ENCODE measurements around the gene LSM14B. TPM values are rescaled to one million over a fixed set of nuclear protein-coding genes. Genes with fewer than 3 reads are reported as not detected.

Gene LSM14B
- total RNA-seq, 1 experiment from 2014 or later, result 51.3 TPM

GRCh38 chr20:62119591-62120364 lies 2.5 kb upstream of the LSM14B start (continued):
- TF ChIP-seq CTCF (IDR thresholded peaks at IDR 0.05 in 2 of 3, conservative IDR thresholded peaks at IDR 0.05 in 1 of 3; ENCODE audit: borderline replicate concordance in 1 of 3, insufficient read depth in 1 of 3, low read depth in 2 of 3, low read length in 2 of 3) (no peak), TCF7L2 (IDR thresholded peaks at IDR 0.05; ENCODE audit: borderline replicate concordance, extremely low read depth, insufficient read depth, insufficient read length) (no peak)

DNA sequence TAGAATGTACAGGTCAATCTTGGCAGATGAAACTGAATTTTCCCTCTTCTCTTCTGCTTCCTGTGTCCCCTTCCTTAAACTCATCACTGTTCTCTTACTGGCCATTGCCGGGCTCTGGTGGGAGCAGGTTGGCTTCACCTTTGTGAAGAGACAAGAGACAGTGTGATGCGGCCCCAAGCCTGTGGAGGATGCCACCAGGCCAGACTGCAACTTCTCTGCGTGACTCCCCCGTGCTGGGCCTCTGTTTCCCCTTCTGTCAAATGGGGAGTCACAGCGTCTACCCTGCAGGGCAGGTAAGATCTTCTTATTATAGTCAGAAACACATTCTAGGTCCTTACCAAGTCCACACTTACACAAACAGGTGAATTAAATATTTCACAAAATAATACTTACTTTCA lies 1.9 kb upstream of the LSM14B start:
- H3K79me2 ChIP-seq (ENCODE audit: insufficient read depth, low read length), result peaks cover 24% of the 10 kb centered on the region
- H3K27ac ChIP-seq (ENCODE audit: low read depth, low read length), result peak overlapping the region; percentile 97; the same call in 1 of the 2 replicates
- H4K20me1 ChIP-seq (ENCODE audit: insufficient read depth), result no peaks in the 10 kb centered on the region; the same call in 1 of the 2 replicates
- POLR2A ChIA-PET, result interaction anchor here (1.8 kb wide), 1 partner anchor 26 kb away, joined by 4 read pairs; no protein-coding TSS in a partner anchor
- DNase-seq (ENCODE audit: low read depth, low spot score) (no peak), ATAC-seq (no peak)
- no peak overlapping the region for H3K4me3 ChIP-seq (replicated peaks in 1 of 2; ENCODE audit: low read depth in 1 of 2, low read length in 2 of 2)
- no peak overlapping the region for H2AFZ ChIP-seq (ENCODE audit: low read depth, low read length, poor library complexity, severe bottlenecking)
- H3K9me2 ChIP-seq (ENCODE audit: insufficient read depth), result no peaks in the 10 kb centered on the region
- peak overlapping the region; percentile 97; the same call in 1 of the 2 replicates for H3K4me2 ChIP-seq (ENCODE audit: low read length)
- H3K36me3 ChIP-seq (ENCODE audit: control insufficient read depth in 1 of 2, insufficient read depth in 2 of 2, low read length in 2 of 2), result peaks cover 2 to 4% of the 10 kb centered on the region in 2 experiments; a peak in 2 of 4 replicates
- BruUV-seq (replicated peaks), result no TSS peak
- no peaks in the 10 kb centered on the region for H3K9me3 ChIP-seq (ENCODE audit: control insufficient read depth in 1 of 2, insufficient read depth in 1 of 2, low read depth in 1 of 2, low read length in 2 of 2)
- H3K27me3 ChIP-seq (ENCODE audit: insufficient read depth, low read length), result no peaks in the 10 kb centered on the region
- H3K4me1 ChIP-seq (ENCODE audit: control insufficient read depth in 1 of 2, insufficient read depth in 2 of 2, low read length in 2 of 2), result peaks cover 12 to 26% of the 10 kb centered on the region in 2 experiments
- CTCF ChIA-PET, result interaction anchor here (1.8 kb wide), 1 partner anchor 110 kb away, joined by 8 read pairs; no protein-coding TSS in a partner anchor
- RAD21 ChIA-PET (ENCODE audit: low non-redundant PET in 1 of 2, low total read pairs in 2 of 2, uncharacterized antibody in 2 of 2, unreplicated experiment in 2 of 2), result interaction anchor here in 1 of 2 experiments (0.7 kb wide), 1 partner anchor 32 kb away, joined by 3 read pairs; no protein-coding TSS in a partner anchor
- no peak overlapping the region for H3K9ac ChIP-seq (ENCODE audit: low read length)
- intact Hi-C loops (cut with micrococcal nuclease), result loop anchor here (5.0 kb wide), 1 partner anchor 53 kb away; the partner anchor contains the start of gene TAF4
- TF ChIP-seq CEBPB (IDR thresholded peaks at IDR 0.05; ENCODE audit: low read depth) (no peak), ZBTB33 (IDR thresholded peaks at IDR 0.05; ENCODE audit: extremely low read depth, insufficient replicate concordance, low read length) (no peak), ZNF274 (IDR thresholded peaks at IDR 0.05; ENCODE audit: low read depth, low read length) (no peak), EGR1 (IDR thresholded peaks at IDR 0.05; ENCODE audit: low read depth) (no peak), RAD21 (IDR thresholded peaks at IDR 0.05; ENCODE audit: low read depth) (no peak), JUND (IDR thresholded peaks at IDR 0.05) (no peak), SIN3A (IDR thresholded peaks at IDR 0.05; ENCODE audit: low read depth) (no peak), TCF7L2 (IDR thresholded peaks at IDR 0.05; ENCODE audit: borderline replicate concordance, extremely low read depth, insufficient read depth, insufficient read length) (no peak), FOSL1 (IDR thresholded peaks at IDR 0.05; ENCODE audit: low read depth) (no peak), YY1 (IDR thresholded peaks at IDR 0.05; ENCODE audit: extremely low read depth, insufficient replicate concordance, low read depth, low read length) (no peak), ELF1 (IDR thresholded peaks at IDR 0.05; ENCODE audit: borderline replicate concordance, low read depth) (no peak), SRF (IDR thresholded peaks at IDR 0.05; ENCODE audit: low read depth) (no peak), ATF3 (IDR thresholded peaks at IDR 0.05) (no peak)
- TF ChIP-seq, protein P1, sequence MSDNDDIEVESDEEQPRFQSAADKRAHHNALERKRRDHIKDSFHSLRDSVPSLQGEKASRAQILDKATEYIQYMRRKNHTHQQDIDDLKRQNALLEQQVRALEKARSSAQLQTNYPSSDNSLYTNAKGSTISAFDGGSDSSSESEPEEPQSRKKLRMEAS (IDR thresholded peaks at IDR 0.05), result no peak
